GM12878 (cell line): ENCODE results near the gene OPN1MW3. TPM values are rescaled to one million over a fixed set of nuclear protein-coding genes. Genes with fewer than 3 reads are reported as not detected.

Source experiments
- ATAC-seq: fragments of 200-7000 bp; cut with Tn5 transposase; 3 replicates; pipeline ENCODE4 v1.9.1; 2020; ENCODE audit warnings: mild to moderate bottlenecking, moderate library complexity
- BruUV-seq: library from RNA; stranded (reverse); fragments of 400-500 nt; replicated peaks from 2 replicates; lab custom pipeline; 2021; lab: Mats Ljungman, UMichigan
- CTCF ChIA-PET: fragments of 300-600 bp; sonication (Branson Sonifier 250); formaldehyde crosslinking; extraction: SDS; loops from one replicate; lab custom pipeline; 2021; ENCODE audit warnings: inconsistent platforms; lab: Yijun Ruan, JAX
- POLR2A ChIA-PET: fragments of 350-600 bp; formaldehyde crosslinking; extraction: SDS; loops from one replicate; lab custom pipeline; 2021; ENCODE audit warnings: inconsistent platforms; lab: Charles Lee
- RAD21 ChIA-PET: fragments of 300-600 bp; sonication (Branson Sonifier 250); formaldehyde crosslinking; loops from one replicate; lab custom pipeline; 2023; ENCODE audit warnings: antibody characterized with exemption; ENCODE audit not compliant: unreplicated experiment; lab: Charles Lee
- SMC1A ChIA-PET: fragments of 300-600 bp; sonication (Branson Sonifier 250); formaldehyde crosslinking; loops from one replicate; lab custom pipeline; 2023; ENCODE audit not compliant: unreplicated experiment, uncharacterized antibody; lab: Charles Lee
- DNase-seq: peaks from one replicate; pipeline ENCODE4 v3.0.0-alpha.2; 2011; ENCODE audit warnings: low read depth, low spot score
- FAIRE-seq: peaks from 3 replicates; lab custom pipeline; 2011; peaks lifted over from hg19 to GRCh38; lab: Jason Lieb, UNC
- H2AFZ ChIP-seq: 2 replicates; pipeline ENCODE4 v1.6.0; 2011; ENCODE audit warnings: low read depth, low read length, control low read depth; ENCODE audit not compliant: control insufficient read depth
- H3K27ac ChIP-seq: 2 replicates; pipeline ENCODE4 v1.5.1; 2011; ENCODE audit warnings: control low read depth; ENCODE audit not compliant: control insufficient read depth, insufficient read depth
- H3K27me3 ChIP-seq, 2 experiments: replicated peaks in 1 of 2; 2 replicates each; pipeline versions ENCODE4 v1.6.0 to v1.6.1; 2011; ENCODE audit warnings: low read length in 1 of 2; ENCODE audit not compliant: control insufficient read depth in 2 of 2, insufficient read depth in 2 of 2
- H3K36me3 ChIP-seq, 2 experiments: 2 replicates each; pipeline ENCODE4 v1.5.1; 2011; ENCODE audit warnings: low read length in 1 of 2; ENCODE audit not compliant: control insufficient read depth in 2 of 2, insufficient read depth in 2 of 2
- H3K4me1 ChIP-seq: 2 replicates; pipeline ENCODE4 v1.6.1; 2011; ENCODE audit warnings: mild to moderate bottlenecking, low read length, moderate library complexity, mixed read lengths; ENCODE audit not compliant: control insufficient read depth, insufficient read depth
- H3K4me2 ChIP-seq: 2 replicates; pipeline ENCODE4 v1.6.0; 2011; ENCODE audit warnings: control low read depth; ENCODE audit not compliant: control insufficient read depth, insufficient read depth
- H3K4me3 ChIP-seq: fragments of 200-600 bp; sonication (generic); 2 replicates; pipeline ENCODE4 v1.5.1; 2016
- H3K79me2 ChIP-seq: 2 replicates; pipeline ENCODE4 v1.6.0; 2011; ENCODE audit warnings: low read length; ENCODE audit not compliant: control insufficient read depth, insufficient read depth
- H3K9ac ChIP-seq: 2 replicates; pipeline ENCODE4 v1.8.0; 2011; ENCODE audit warnings: low read length, control low read depth, mixed read lengths; ENCODE audit not compliant: control insufficient read depth, insufficient read depth
- H3K9me3 ChIP-seq: replicated peaks from 3 replicates; pipeline ENCODE4 v1.5.1; 2011; ENCODE audit warnings: mild to moderate bottlenecking, low read length; ENCODE audit not compliant: control insufficient read depth, insufficient read depth
- H4K20me1 ChIP-seq: 2 replicates; pipeline ENCODE4 v1.6.0; 2011; ENCODE audit not compliant: control insufficient read depth, insufficient read depth
- ESRRA ChIP-seq: IDR thresholded peaks from 2 replicates; pipeline ENCODE4 v1.6.1; 2012; ENCODE audit warnings: mild to moderate bottlenecking, low read length, improper control_type of control experiment
- WGBS: methylation state at CpG from one replicate; pipeline ENCODE4 v1.1.6; 2016; ENCODE audit warnings: low lambda C conversion rate; ENCODE audit not compliant: insufficient replicate concordance, insufficient coverage; ENCODE audit errors: missing lambda C conversion rate; 5-methylcytosine and 5-hydroxymethylcytosine counted together
- in situ Hi-C: fragments of 300-500 bp; cut with MboI; formaldehyde crosslinking; loops from 9 replicates; pipeline ENCODE4 v1.14.3; 2018; ENCODE audit warnings: mixed read lengths
- intact Hi-C: fragments of 100-400 bp; cut with micrococcal nuclease; formaldehyde crosslinking; loops from one replicate; pipeline ENCODE4 v1.14.2; 2022; ENCODE audit not compliant: unreplicated experiment
- polyA plus RNA-seq, 11 experiments: library from polyadenylated mRNA; depleted of rRNA in 4 of 11; unstranded in 6 of 11; stranded (reverse) in 5 of 11; fragments of >200 nt; fragmentation: Nextera tagmentation in 4 of 11; fragmentation: Illumina TruSeq in 1 of 11; extraction: Ambion mirVana in 4 of 11; extraction: Trizol in 1 of 11; gene quantifications; 1 replicate in 1 of 11; 2 replicates in 10 of 11; pipeline versions ENCODE4 v1.2.1 to v1.2.3, GENCODE V29; 2011 to 2016; ENCODE audit warnings: inconsistent platforms in 2 of 11, missing spikeins in 2 of 11, low read depth in 1 of 11
- total RNA-seq, 4 experiments: library from RNA; depleted of rRNA in 3 of 4; stranded (reverse); fragments of >200 nt in 3 of 4; fragmentation: Illumina TruSeq in 1 of 4; extraction: Trizol in 1 of 4; gene quantifications; 2 replicates each; pipeline versions ENCODE4 v1.2.1 to v1.2.3, GENCODE V29; 2013 to 2021
- TF ChIP-seq, protein P1 (sequence below): fragments of 150-350 bp; IDR thresholded peaks from 2 replicates; pipeline ENCODE4 v1.6.1; 2014; ENCODE audit warnings: mild to moderate bottlenecking, low read depth, low read length
- TF ChIP-seq, protein P2 (sequence below): IDR thresholded peaks from 2 replicates; pipeline ENCODE4 v1.6.1; 2011; ENCODE audit warnings: mild to moderate bottlenecking, low read depth, low read length, moderate library complexity; ENCODE audit not compliant: insufficient replicate concordance

Gene OPN1MW3
- total and polyA plus RNA-seq, 10 of the 15 experiments (the other 5 are each of a cell fraction or from before 2014, with no cell fraction given): not detected

DNA sequence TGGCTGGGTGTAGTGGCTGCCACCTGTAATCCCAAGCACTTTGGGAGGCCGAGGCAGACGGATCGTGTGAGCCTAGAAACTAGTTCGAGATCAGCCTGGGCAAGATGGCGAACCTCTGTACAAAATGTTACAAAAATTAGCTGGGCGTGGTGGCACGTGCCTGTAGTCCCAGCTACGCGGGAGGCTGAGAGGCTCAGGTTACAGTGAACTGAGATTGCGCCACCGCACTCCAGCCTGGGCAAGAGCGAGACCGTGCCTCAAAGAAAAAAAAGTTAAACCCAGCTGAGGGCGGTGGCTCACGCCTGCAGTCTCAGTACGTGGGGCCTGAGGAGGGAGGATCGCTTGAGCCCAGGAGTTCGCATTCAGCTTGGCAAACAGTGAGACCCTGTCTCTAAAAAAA, 39.3 kb downstream of the OPN1MW3 start:
- FAIRE-seq: no peak

More for the DNA sequence above, 39.3 kb downstream of the OPN1MW3 start:
- Histone ChIP-seq H3K9ac (no peak overlapping the region), H3K79me2 (no peaks in the 10 kb centered on the region), H2AFZ (no peak overlapping the region), H3K4me2 (no peak overlapping the region), H3K27me3 (no peaks in the 10 kb centered on the region), H3K4me3 (no peak overlapping the region), H3K27ac (no peak overlapping the region), H4K20me1 (no peaks in the 10 kb centered on the region), H3K9me3 (no peaks in the 10 kb centered on the region; the same call in 2 of the 3 replicates), H3K4me1 (no peaks in the 10 kb centered on the region; the same call in 1 of the 2 replicates), H3K36me3 (no peaks in the 10 kb centered on the region)
- 82% methylated on average over 18 of the region's 18 CpGs for WGBS
- ATAC-seq (no peak), DNase-seq (no peak)
- intact Hi-C loops (no loop called here), in situ Hi-C loops (no loop called here)
- SMC1A ChIA-PET: no interaction called here
- CTCF ChIA-PET: interaction anchor here (2.0 kb wide), 1 partner anchor 12 kb away, joined by 10 read pairs; no protein-coding TSS in a partner anchor
- RAD21 ChIA-PET: no interaction called here
- no peak for TF ChIP-seq ESRRA
- TF ChIP-seq, protein P1, sequence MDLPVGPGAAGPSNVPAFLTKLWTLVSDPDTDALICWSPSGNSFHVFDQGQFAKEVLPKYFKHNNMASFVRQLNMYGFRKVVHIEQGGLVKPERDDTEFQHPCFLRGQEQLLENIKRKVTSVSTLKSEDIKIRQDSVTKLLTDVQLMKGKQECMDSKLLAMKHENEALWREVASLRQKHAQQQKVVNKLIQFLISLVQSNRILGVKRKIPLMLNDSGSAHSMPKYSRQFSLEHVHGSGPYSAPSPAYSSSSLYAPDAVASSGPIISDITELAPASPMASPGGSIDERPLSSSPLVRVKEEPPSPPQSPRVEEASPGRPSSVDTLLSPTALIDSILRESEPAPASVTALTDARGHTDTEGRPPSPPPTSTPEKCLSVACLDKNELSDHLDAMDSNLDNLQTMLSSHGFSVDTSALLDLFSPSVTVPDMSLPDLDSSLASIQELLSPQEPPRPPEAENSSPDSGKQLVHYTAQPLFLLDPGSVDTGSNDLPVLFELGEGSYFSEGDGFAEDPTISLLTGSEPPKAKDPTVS: no peak
- TF ChIP-seq, protein P2, sequence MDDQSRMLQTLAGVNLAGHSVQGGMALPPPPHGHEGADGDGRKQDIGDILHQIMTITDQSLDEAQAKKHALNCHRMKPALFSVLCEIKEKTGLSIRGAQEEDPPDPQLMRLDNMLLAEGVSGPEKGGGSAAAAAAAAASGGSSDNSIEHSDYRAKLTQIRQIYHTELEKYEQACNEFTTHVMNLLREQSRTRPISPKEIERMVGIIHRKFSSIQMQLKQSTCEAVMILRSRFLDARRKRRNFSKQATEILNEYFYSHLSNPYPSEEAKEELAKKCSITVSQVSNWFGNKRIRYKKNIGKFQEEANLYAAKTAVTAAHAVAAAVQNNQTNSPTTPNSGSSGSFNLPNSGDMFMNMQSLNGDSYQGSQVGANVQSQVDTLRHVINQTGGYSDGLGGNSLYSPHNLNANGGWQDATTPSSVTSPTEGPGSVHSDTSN: no peak
- TF ChIP-seq, all 136 proteins: peak for 0
- POLR2A ChIA-PET: no interaction called here
- no TSS peak for BruUV-seq
